T-helper 2 cell treated with Interferon-gamma antibody and Interleukin-4, amounts not matched to agents 100 ng/mL and 5 ng/mL, for 36 hours (primary cell): ENCODE measurements around the gene PHACTR1. TPM values are rescaled to one million over a fixed set of nuclear protein-coding genes. Genes with fewer than 3 reads are reported as not detected.
"Not testable (repeated sequence)": the region's sequence is repeated elsewhere in the genome, so short reads cannot be mapped to it uniquely, and the experiment has no call there.

Experiments
- intact Hi-C: fragments of 100-400 bp; cut with micrococcal nuclease; formaldehyde crosslinking; loops from one replicate; pipeline ENCODE4 v1.15.1; 2023
- total RNA-seq: library from RNA; stranded (reverse); gene quantifications from 2 replicates; pipeline ENCODE4 v1.2.3, GENCODE V29; 2022

The PHACTR1 gene
- total RNA-seq, 1 donor from 2014 or later, result 0.11 TPM

DNA sequence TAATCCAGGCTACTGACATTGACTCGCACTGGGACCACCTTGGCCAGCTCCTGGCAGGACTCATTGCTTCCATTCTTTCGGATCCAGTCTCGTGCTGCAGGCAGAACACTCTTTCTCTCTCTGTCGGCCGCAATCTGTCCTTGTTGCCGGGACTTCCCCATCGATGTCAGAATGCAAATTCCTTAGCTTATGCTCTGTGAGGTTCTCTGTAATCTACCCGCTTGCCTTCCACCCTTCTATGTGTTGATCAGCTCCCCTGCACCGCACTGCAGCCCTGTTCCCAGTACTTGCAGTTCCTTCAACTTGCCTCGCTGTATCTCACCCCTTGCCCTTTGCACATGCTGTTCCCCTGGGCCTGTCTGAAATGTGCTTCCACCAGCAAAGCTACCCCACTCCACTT lies 182.0 kb downstream of the PHACTR1 start:
- intact Hi-C loops, result no loop called here

DNA sequence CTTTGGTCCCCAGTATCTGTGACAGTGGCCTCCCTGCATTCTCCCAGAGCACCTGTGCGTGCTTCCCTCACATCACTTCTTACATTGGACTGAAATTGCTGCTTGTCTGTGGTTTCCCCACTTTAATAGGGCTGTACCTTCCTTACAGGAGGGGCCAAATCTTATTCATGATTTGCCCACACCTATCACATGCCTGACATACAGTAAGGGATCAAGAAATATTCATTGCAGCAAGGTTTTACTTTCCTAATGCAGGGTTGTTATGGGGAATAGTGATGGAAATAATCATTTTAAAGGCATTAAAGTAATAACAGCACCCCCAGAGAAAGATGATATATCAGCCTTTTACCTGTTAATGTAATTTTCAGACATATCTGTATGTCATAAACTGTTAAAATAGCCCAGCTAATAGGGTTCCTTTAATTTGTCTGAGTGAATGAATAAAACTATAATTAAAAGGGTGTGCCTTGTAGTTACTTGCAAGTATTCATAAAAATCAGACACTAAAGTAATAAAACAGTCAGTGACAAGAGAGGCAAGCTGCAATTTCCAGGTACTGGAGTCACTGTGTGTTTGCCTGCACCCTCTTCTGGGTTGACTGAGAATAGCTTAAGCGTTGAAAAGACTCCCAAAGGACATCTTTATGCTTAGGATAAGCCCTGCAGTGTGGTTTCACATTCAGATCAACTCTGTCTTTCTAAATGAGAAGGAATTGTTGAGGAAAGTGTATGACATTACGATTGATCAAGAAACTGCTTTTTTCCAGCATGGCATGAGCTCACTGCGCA lies 182.7 kb downstream of the PHACTR1 start:
- intact Hi-C loops, result no loop called here

DNA sequence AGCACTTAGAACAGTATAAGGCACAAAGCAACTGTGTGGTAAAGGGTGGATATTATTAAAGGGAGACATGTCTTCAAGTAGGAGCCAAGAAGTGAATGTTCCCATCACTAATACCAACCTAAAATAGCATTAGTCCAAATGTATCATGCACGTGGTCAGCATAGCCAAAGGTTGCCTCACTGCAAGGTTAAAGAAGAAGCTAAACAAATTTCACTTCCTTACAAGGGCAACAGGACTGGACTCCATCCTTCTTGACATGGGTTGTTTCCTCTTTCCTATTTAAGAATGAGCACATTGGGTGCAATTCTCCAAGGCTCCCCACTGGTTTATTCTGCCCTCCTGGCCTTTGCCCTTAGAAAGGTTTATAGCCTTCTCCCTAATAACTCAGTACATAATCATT lies 186.7 kb downstream of the PHACTR1 start:
- intact Hi-C loops, result no loop called here

DNA sequence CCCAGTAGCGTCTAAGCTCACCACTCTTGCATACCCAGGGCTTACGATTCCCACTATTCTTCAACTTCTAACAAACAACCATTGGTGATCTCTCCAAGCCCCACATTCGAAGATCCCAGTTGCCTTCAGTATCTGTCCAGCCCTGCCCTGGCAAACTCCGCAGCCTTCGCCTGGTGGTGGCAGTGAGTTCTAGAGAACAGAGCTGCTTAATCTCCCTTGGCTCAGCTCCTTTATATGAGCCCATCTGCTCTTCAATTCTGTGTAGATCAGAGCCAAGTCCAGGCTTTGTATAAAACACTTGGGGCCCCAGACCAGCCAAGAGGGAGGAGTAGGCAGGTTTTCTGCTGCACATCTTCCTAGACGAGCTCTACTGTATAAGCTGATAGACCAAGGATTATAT lies 193.3 kb downstream of the PHACTR1 start:
- intact Hi-C loops, result loop anchor here (2.0 kb wide), 1 partner anchor 423 kb away; no protein-coding TSS in a partner anchor

DNA sequence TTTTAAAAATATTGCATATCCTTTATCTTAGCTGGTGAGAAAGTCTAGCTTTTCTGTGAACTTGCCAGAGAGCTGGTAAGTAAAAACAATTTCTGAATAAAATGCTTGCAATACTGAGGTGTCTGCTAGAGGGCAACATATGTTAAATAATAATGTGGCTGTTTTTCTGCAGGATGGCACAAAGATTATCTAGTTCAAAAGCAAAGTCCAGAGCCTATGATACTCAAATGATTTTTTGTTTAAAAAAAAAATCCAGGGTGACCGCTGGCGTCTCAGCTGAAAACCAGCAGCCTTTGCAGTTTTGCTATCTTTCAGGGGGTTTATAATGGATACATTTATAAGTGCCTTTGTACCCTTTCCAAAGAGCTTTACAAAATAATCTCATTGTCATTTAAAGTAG lies 194.9 kb downstream of the PHACTR1 start:
- intact Hi-C loops, result loop anchor here (1.0 to 2.0 kb wide), 2 partner anchors 417 to 421 kb away; partner anchors contain the start of gene TBC1D7

DNA sequence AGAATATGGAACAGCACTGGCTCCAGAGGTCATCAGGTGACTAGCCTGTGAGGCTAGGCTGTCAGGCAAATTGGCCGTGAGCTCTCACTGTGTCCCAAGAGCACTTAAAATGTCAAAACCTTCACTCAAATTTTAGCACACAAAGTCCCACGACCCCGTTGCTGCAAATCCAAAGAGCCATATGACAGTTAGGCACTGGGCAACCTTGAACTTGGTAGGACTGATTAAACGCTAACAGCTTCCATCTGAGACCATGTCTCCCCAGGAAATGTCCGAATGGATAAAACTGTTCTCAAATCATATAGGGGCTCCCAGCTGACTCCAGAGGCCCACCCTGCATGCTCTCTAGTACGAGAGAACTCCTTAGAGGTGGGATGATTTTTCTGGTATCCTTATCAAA lies 196.6 kb downstream of the PHACTR1 start:
- intact Hi-C loops, result no loop called here

DNA sequence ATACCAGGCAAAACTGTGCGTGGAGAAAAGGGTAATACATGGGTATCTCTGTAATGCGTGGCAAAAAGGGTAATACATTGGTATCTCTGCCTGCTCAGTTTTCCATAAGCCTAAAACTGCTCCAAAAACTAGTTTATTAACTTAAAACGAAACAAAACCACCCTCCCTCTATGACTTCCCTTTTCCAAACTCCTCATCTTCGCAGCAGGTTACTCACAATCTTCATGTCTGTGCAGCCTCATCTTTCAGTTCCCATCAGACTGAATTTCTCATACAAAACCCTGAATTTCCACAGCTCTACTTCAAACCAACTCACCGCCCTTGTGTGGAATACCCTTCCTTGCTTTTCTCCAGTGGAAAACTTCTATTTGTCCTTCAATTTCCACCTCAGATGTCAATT lies 199.4 kb downstream of the PHACTR1 start:
- intact Hi-C loops, result no loop called here

DNA sequence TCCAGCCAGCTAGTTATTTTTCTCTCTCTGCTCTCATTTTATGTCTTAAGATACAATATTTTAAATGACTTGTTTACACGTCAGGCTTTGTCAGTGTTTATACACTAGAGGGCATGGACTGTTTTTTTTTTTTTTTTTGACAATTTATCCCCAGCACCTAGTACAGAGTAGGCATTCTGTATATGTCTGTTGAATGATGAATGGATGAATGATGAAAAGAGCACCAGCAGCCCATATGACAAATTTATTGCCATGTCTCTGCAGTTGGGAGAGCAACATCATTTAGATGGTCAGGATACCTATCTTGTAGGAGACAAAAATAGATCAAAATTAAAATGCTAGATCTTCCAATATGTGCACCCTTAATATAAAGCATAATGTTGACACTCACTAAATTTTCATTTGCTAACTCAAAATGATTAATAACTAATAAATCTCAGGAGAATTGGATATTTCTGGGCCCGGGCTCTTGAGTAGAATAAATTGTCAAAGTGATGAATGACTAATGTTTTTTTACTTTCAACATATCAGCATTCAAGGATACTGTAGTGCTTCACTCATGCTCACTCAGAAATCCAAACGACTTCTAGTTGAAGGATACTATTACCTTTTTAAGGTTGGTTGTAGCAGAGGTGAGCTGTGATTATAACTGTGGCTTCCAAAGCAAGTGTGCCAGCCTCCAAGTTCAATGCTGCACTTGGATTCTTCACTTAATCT lies 200.0 kb downstream of the PHACTR1 start:
- intact Hi-C loops, result no loop called here

DNA sequence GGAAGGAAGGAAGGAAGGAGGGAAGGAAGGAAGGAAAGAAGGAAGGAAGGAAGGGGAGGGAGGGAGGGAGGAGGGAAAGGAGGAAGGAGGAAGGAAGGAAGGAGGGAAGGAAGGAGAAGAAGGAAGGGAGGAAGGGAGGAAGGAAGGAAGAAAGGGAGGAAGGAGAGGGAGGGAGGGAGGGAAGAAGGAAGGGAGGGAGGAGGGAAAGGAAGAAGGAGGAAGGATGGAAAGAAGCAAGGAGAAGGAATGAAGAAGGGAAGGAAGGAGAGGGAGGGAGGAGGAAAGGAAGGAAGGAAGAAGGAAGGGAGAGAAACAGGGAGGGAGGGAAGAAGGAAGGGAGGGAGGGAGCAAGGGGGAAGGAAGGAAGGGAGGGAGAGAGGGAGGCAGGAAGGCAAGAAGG lies 204.9 kb downstream of the PHACTR1 start:
- intact Hi-C loops, result no loop called here

DNA sequence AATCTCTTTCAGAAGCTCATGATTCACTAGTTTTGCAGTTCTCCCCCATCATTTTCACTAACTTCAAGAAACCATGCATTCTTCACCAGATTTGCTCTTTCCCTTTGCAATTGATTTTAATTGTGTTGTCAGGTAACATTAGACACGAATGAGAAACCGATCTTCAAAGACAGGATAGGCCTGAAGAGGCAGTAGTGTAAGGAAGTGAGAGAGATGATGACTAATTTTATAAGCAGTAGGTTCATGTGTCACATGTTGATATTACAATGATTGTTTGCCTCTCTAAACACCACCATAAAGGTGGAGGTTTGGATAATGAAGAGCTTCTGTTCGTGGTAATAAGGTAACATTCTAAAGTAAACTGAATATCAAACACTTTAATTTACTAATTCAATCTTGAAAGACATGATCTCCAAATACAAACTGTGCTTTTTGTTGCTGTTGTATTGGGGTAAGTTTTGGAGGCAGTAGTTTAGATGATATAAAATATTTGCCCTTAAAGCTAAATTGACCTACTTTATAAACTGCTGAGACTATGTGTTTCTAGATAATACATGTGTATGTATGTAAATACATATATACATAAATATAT lies 207.2 kb downstream of the PHACTR1 start:
- intact Hi-C loops, result no loop called here

DNA sequence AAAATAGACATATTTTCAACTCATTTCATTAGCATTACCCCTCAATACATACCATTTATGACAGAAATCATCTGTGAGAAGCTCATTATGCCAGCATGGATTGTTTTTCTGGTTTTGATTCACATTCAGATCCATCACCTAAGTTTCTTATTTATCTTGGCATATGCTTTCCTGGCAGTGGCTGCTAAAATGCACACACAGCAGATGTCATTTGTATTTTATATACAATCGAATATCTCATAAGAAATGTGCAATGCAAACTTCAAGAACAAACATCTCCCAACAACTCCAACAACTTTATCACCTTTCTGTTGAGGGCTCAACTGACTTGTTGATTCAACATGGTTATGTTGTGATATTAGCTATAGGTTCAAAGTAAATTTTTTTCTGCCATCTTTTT lies 208.3 kb downstream of the PHACTR1 start:
- intact Hi-C loops, result no loop called here

DNA sequence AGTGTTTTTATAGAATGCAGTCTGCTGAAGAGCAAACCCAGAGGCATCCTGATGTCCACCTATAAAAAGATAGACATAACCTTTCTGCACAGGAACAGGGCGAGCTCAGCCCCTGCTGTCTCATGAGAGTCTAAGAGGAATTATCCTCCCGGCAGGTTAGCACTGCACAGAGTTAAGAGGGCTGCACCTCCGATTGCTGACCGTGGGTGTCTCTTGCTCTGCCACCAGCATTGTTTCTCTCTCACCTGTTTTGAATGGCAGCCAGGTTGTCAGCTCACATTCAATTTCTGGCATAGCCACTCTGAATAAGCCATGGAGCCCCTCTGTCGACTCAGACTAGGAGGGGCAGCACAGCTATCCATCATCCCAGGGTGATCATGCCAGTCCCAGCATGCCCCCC lies 211.2 kb downstream of the PHACTR1 start:
- intact Hi-C loops, result no loop called here

DNA sequence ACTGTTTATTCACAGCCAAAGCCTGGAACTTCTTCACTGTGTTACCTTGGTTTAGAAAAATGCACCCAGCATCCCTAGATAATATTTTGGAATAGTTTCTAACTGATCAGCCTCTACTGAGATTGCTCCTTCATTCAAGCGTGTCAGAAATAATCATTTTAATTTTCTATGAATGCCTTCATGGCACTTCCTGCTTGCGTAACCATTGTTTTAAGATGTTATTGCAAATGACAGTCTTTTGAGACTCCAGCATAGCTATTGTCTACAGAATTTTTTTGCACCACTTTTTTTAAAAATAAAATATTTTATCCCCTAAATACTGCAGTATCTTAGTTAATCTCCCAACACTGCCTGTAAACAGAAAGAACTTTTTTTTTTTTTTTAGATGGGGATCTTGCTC lies 213.1 kb downstream of the PHACTR1 start:
- intact Hi-C loops, result no loop called here

DNA sequence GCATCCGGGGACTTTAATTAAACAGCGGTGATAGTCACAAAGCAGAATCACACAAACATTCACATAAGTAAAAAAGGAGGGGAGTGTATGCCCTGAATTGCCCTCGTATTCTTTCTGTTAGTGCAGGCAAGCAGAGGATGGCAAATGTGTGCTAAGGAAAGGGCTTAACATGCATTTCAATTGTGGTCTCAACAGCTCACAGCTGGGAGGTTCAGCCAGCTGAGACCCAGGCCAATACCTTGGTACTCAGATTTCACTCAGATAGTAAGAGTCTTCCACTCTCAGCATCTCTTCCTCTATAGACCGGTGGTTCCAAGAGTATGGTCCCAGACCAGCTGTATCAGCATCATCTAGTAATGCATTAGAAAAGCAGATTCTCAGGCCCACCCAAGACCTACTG lies 215.1 kb downstream of the PHACTR1 start:
- intact Hi-C loops, result no loop called here

DNA sequence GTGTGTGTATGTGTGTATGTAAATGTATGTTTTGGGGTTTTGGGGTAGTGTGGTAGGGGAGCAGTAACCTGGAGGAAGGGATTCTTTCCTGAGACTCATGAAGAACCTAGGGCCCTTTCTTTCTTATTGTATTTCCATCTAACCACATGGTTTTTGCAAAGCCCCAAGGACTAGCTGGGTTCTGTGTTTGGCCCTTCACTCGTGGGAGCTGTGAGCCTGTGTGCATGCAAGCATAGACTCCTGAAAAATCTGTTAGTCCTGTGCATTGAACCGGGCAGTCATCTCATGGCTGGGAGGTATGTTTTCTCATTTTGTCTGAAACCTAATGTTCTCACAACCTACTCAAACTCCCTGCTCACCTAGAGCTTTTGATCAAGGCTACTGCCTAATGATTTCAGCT lies 219.1 kb downstream of the PHACTR1 start:
- intact Hi-C loops, result no loop called here

DNA sequence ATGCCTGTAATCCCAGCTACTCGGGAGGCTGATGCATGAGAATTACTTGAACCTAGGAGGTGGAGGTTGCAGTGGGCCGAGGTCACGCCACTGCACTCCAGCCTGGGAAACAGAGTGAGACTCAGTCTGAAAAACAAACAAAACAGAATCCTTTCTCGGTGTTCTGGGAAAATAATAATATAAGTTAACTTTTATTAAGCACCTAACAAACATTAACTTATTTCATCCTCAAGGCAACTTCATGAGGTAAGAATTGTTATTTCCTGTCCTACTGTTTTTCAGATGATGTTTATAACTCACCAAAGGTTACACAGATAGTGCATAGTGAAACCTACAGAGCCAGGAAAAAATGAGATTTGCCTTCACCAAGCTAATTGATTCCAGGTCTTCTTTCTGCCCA lies 221.4 kb downstream of the PHACTR1 start:
- intact Hi-C loops, result no loop called here

DNA sequence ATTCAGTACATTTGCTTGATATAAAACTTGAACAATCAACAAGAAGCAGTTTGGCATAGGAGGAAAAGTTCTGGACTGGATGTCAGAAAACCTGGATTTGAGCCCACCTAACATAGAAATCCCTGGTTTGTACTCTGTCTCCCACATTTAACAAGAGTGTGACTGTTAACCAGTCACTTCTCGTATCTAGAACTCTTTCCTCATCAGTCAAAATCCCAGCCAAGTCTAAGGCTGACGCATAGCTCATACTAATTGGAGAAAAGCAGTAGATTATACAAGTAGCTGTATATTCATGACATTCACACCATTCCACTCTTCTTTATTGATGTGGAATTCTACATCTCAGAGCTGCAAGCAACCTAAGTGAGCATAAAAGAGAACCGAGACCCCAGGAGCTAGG lies 222.7 kb downstream of the PHACTR1 start:
- intact Hi-C loops, result no loop called here

DNA sequence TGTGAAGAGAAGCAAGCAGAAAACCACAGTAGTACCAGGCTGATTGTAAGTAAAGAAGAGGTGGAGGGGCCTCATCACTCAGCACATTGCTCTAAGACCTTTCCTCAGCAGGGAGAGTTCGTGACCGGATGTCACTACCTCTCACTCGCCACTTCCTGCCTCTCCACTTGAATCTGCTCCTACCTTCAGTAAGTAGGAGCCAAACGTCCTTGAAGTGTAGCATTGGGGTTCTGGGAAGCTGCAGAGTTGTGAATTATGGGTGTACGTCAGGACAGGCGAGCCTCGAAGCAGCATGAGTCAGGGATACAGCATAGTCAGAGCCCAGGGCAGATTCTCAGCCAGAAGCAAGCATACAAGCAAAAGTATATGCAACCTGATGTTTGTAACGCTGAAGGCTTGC lies 224.9 kb downstream of the PHACTR1 start:
- intact Hi-C loops, result no loop called here

DNA sequence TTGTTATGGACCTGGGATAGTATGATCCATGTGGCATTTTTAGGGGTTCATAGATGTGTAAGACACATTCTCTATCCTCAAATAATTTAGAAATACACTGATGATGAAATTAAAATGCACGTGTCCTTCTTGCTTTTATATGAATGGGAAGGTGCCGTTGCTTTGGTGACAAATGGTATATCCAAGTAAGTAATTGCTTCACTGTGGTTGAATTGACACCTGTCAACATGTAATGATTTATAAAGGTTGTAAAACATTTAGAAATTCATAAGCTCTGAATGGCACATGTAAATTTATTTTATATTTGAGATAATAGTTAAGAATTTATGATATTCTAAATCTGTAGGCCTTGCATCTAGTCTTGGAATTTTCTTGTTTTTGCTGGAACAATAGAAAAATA lies 227.0 kb downstream of the PHACTR1 start:
- intact Hi-C loops, result no loop called here

DNA sequence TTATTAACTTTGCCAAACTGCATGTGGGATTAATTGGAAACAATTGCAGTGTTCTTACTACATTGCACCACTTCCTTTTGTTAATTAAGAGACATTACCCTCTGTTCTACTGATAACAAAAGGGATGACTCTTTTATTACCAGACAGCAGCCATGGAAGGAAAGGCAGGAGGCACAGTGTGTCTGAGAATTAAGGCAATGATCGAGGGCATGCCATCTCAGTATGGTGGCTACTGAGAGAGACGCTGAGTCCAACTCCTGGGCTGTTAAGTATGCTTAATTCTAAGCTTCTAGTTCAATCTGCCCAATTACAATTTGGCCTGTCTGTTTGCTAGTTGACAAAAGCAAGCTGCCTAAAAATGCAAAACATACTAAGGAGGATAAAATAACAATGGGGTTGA lies 227.4 kb downstream of the PHACTR1 start:
- intact Hi-C loops, result no loop called here

DNA sequence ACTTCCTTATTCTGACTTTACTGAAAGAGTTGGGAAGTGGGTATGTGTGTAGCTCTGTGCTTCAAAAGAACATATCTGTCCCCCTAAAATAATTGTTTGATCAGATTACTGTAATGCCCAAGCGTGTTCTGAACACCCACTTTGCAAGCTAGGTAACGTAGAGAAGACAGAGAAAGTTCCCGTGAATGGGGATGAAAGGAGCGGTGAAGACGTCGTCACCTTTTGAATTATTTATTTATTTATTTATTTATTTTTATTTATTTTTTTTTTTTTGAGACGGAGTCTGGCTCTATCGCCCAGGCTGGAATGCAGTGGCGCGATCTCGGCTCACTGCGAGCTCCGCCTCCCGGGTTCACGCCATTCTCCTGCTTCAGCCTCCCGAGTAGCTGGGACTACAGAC lies 228.0 kb downstream of the PHACTR1 start:
- intact Hi-C loops, result not testable (repeated sequence)

DNA sequence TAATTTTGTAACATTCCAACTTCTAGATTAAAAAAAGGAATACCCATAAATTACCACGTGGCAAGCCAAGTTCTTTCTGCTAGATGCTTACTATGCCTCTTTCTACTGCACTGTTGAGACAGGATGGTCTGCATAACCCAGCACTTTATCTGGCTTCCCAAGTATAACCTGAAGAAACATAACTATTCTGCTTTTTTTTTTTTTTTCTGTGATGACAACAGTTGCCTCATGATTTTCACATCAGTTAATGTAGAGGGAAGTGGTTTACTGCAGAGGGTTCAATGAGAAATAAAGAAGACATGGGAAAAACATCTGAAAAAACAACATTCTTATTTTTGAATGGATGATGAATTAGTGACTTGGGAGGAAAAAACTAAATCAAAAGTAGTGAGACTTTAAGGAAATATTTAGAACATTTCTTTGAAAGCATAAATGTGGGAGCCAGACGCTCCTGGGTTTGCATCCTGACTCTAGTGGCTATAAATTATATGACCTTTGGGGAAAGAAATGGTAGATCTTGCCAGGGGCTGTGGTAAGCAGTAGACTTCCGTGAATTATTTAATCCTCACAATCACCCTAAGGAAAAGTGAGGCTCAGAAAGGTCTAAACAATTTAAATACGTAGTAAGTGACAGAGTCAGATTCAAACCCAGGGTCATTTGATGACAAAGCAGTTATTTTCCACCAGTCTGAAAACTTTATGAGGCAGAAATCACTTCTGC lies 230.7 kb downstream of the PHACTR1 start:
- intact Hi-C loops, result no loop called here
